Measurements from ENCODE around the gene CYYR1. TPM values are rescaled to one million over a fixed set of nuclear protein-coding genes. Genes with fewer than 3 reads are reported as not detected.

CYYR1 gene
- polyA plus RNA-seq, 1 donor (not counting 4 experiments of a cell fraction or from before 2014, with no cell fraction given), result 1.5 TPM

DNA sequence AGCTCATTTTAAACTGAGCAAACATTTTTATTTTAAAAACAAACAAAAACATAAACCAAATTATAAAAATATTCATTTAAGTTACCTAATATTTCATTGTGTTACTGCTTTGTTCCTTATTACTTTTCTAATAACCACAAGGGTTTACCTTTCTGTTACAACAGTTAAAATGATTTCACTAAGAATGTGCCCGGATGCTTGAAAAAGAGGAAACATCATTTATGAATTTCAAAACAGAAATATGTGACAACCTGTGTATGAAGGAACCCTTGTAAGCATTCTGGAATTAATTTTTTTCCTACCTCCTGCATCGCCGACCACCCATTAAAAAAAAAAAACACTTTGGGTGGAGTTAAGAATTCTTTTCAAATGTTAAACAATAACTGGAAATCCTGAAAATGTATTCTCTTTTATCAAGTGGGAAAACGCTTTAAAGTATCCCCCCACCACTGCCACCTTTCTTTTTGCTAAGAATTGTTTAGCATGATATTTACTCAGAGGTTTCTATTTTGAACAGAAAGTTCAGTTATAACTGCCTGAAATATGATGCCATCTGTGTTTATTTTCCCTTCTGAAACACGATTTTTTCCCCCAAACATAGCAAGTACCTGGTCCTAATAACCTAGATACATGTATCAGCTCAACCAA lies 9.1 kb downstream of the CYYR1 start:
- Histone ChIP-seq H3K4me3 (ENCODE audit: control insufficient read depth in 2 of 3, extremely low read depth in 1 of 3, insufficient read depth in 2 of 3, low read depth in 1 of 3, low read length in 3 of 3) (no peak overlapping the region), H3K79me2 (ENCODE audit: control insufficient read depth, insufficient read depth, low read length) (no peaks in the 10 kb centered on the region), H4K20me1 (ENCODE audit: control insufficient read depth, extremely low read depth, insufficient read depth, low read length) (no peaks in the 10 kb centered on the region), H3K9me1 (ENCODE audit: control insufficient read depth, extremely low read depth, insufficient read depth, low read length) (no peaks in the 10 kb centered on the region), H3K9ac (ENCODE audit: control insufficient read depth, extremely low read depth, insufficient read depth, low read length) (no peak overlapping the region), H3K9me3 (ENCODE audit: control insufficient read depth, low read depth, low read length) (no peaks in the 10 kb centered on the region), H3K27me3 (ENCODE audit: control insufficient read depth, extremely low read depth, insufficient read depth, low read length) (no peaks in the 10 kb centered on the region), H2AFZ (ENCODE audit: control insufficient read depth, low read length) (no peak overlapping the region), H3K36me3 (ENCODE audit: control insufficient read depth in 2 of 2, extremely low read depth in 1 of 2, insufficient read depth in 2 of 2, low read length in 2 of 2) (no peaks in the 10 kb centered on the region), H3K27ac (ENCODE audit: control insufficient read depth, insufficient read depth, low read length) (no peak overlapping the region), H3K4me1 (ENCODE audit: control insufficient read depth, extremely low read depth, insufficient read depth, low read length) (no peaks in the 10 kb centered on the region), H3K4me2 (ENCODE audit: control insufficient read depth, extremely low read depth, insufficient read depth, low read depth, low read length) (no peak overlapping the region)
- FAIRE-seq (no peak), DNase-seq (ENCODE audit: low read depth, low spot score) (no peak)
- TF ChIP-seq EZH2 (IDR thresholded peaks at IDR 0.05; ENCODE audit: low read length), result no peak
- TF ChIP-seq, protein P1, sequence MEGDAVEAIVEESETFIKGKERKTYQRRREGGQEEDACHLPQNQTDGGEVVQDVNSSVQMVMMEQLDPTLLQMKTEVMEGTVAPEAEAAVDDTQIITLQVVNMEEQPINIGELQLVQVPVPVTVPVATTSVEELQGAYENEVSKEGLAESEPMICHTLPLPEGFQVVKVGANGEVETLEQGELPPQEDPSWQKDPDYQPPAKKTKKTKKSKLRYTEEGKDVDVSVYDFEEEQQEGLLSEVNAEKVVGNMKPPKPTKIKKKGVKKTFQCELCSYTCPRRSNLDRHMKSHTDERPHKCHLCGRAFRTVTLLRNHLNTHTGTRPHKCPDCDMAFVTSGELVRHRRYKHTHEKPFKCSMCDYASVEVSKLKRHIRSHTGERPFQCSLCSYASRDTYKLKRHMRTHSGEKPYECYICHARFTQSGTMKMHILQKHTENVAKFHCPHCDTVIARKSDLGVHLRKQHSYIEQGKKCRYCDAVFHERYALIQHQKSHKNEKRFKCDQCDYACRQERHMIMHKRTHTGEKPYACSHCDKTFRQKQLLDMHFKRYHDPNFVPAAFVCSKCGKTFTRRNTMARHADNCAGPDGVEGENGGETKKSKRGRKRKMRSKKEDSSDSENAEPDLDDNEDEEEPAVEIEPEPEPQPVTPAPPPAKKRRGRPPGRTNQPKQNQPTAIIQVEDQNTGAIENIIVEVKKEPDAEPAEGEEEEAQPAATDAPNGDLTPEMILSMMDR (optimal IDR thresholded peaks at IDR 0.05 in 1 of 3, IDR thresholded peaks at IDR 0.05 in 1 of 3, conservative IDR thresholded peaks at IDR 0.05 in 1 of 3; ENCODE audit: extremely low read depth in 1 of 3, insufficient read depth in 2 of 3, low read length in 3 of 3), result no peak
- dilution Hi-C loops (cut with MboI; ENCODE audit: extremely low pct_ligation_motif_present, low sequenced_read_pairs), result no loop called here

DNA sequence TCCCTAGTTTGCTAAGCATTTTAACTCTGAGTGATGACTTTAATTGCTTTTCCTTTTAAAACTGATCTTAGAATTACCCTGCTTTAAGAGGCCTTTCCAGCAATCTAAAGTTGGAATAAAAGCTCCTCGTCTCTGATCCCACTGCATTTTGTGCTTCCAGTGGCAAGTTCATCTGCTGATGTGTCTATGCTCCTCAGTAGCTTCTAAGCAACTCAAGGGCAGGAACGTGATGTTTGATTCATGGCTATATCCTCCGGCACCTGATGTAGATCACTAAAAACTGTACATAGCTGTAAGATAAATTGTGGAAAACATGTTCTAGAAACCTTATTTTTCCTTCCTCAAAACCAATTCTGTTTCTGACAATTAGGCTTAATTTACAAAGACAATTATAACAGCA lies 12.5 kb downstream of the CYYR1 start:
- no peak for FAIRE-seq
- dilution Hi-C loops (cut with MboI; ENCODE audit: extremely low pct_ligation_motif_present, low sequenced_read_pairs), result no loop called here

More for the DNA sequence above, 12.5 kb downstream of the CYYR1 start:
- H3K79me2 ChIP-seq (ENCODE audit: control insufficient read depth, insufficient read depth, low read length), result no peaks in the 10 kb centered on the region
- H3K4me3 ChIP-seq (ENCODE audit: control insufficient read depth in 2 of 3, extremely low read depth in 1 of 3, insufficient read depth in 2 of 3, low read depth in 1 of 3, low read length in 3 of 3), result no peak overlapping the region
- DNase-seq (ENCODE audit: low read depth, low spot score), result no peak
- no peak overlapping the region for H3K4me2 ChIP-seq (ENCODE audit: control insufficient read depth, extremely low read depth, insufficient read depth, low read depth, low read length)
- no peaks in the 10 kb centered on the region for H3K4me1 ChIP-seq (ENCODE audit: control insufficient read depth, extremely low read depth, insufficient read depth, low read length)
- H3K9ac ChIP-seq (ENCODE audit: control insufficient read depth, extremely low read depth, insufficient read depth, low read length), result no peak overlapping the region
- H4K20me1 ChIP-seq (ENCODE audit: control insufficient read depth, extremely low read depth, insufficient read depth, low read length), result no peaks in the 10 kb centered on the region
- TF ChIP-seq, protein P1 (optimal IDR thresholded peaks at IDR 0.05 in 1 of 3, IDR thresholded peaks at IDR 0.05 in 1 of 3, conservative IDR thresholded peaks at IDR 0.05 in 1 of 3; ENCODE audit: extremely low read depth in 1 of 3, insufficient read depth in 2 of 3, low read length in 3 of 3), result no peak
- TF ChIP-seq EZH2 (IDR thresholded peaks at IDR 0.05; ENCODE audit: low read length), result no peak
- no peaks in the 10 kb centered on the region for H3K9me3 ChIP-seq (ENCODE audit: control insufficient read depth, low read depth, low read length)
- H3K27ac ChIP-seq (ENCODE audit: control insufficient read depth, insufficient read depth, low read length), result no peak overlapping the region
- no peaks in the 10 kb centered on the region for H3K27me3 ChIP-seq (ENCODE audit: control insufficient read depth, extremely low read depth, insufficient read depth, low read length)
- no peaks in the 10 kb centered on the region for H3K36me3 ChIP-seq (ENCODE audit: control insufficient read depth in 2 of 2, extremely low read depth in 1 of 2, insufficient read depth in 2 of 2, low read length in 2 of 2)
- H3K9me1 ChIP-seq (ENCODE audit: control insufficient read depth, extremely low read depth, insufficient read depth, low read length), result no peaks in the 10 kb centered on the region
- H2AFZ ChIP-seq (ENCODE audit: control insufficient read depth, low read length), result no peak overlapping the region

All from keratinocyte (primary cell).